Prostate gland (tissue), 2 donors: ENCODE measurements around the gene MRPS25. TPM values are rescaled to one million over a fixed set of nuclear protein-coding genes. Genes with fewer than 3 reads are reported as not detected.

Experiments
- DNase-seq: peaks from one replicate; pipeline ENCODE4 v3.0.0-alpha.2; 2019; ENCODE audit warnings: low spot score
- H3K27ac ChIP-seq, 2 donors: fragments of 200-600 bp; sonication (generic); 2 replicates each; pipeline ENCODE4 v1.5.1; 2017 to 2019
- H3K27me3 ChIP-seq: fragments of 200-600 bp; sonication (generic); replicated peaks from 2 replicates; pipeline ENCODE4 v1.5.1; 2019; ENCODE audit not compliant: insufficient read depth
- H3K36me3 ChIP-seq, 2 donors: fragments of 200-600 bp; sonication (generic); 1 replicate in 1 of 2; 2 replicates in 1 of 2; pipeline versions ENCODE4 v1.5.1 to v1.8.1; 2017 to 2019
- H3K4me1 ChIP-seq: fragments of 200-600 bp; sonication (generic); replicated peaks from 2 replicates; pipeline ENCODE4 v1.5.1; 2019
- H3K4me3 ChIP-seq, 2 donors: fragments of 200-600 bp; sonication (generic); 2 replicates each; pipeline ENCODE4 v1.5.1; 2017 to 2019
- H3K9me3 ChIP-seq: fragments of 200-600 bp; sonication (generic); 2 replicates; pipeline ENCODE4 v1.5.1; 2017
- CTCF ChIP-seq, 4 experiments: fragments of 200-600 bp in 2 of 4; fragments of 450-650 bp in 2 of 4; sonication (generic) in 2 of 4; IDR thresholded peaks; 1 replicate in 3 of 4; 2 replicates in 1 of 4; pipeline ENCODE4 v1.5.1; 2016 to 2019; ENCODE audit warnings: antibody characterized with exemption in 4 of 4, mild to moderate bottlenecking in 2 of 4, moderate library complexity in 2 of 4
- POLR2A ChIP-seq: fragments of 450-650 bp; IDR thresholded peaks from one replicate; pipeline ENCODE4 v1.6.1; 2016; ENCODE audit warnings: antibody characterized with exemption, mild to moderate bottlenecking
- POLR2AphosphoS5 ChIP-seq: sonication (generic); formaldehyde crosslinking; IDR thresholded peaks from one replicate; pipeline ENCODE4 v1.6.1; 2017; ENCODE audit warnings: antibody characterized with exemption
- WGBS: methylation state at CpG from one replicate; pipeline ENCODE4 v1.1.5; 2018; 5-methylcytosine and 5-hydroxymethylcytosine counted together
- intact Hi-C: fragments of 100-400 bp; cut with DNase I; formaldehyde crosslinking; loops from one replicate; pipeline ENCODE4 v1.14.2; 2022
- total RNA-seq, 2 donors: library from RNA; depleted of rRNA; stranded (reverse); fragments of >200 nt; gene quantifications; one replicate each; pipeline ENCODE4 v1.1.0, GENCODE V29; 2016

The MRPS25 gene
- total RNA-seq, 2 donors from 2014 or later: 16.6 to 49.1 TPM

DNA sequence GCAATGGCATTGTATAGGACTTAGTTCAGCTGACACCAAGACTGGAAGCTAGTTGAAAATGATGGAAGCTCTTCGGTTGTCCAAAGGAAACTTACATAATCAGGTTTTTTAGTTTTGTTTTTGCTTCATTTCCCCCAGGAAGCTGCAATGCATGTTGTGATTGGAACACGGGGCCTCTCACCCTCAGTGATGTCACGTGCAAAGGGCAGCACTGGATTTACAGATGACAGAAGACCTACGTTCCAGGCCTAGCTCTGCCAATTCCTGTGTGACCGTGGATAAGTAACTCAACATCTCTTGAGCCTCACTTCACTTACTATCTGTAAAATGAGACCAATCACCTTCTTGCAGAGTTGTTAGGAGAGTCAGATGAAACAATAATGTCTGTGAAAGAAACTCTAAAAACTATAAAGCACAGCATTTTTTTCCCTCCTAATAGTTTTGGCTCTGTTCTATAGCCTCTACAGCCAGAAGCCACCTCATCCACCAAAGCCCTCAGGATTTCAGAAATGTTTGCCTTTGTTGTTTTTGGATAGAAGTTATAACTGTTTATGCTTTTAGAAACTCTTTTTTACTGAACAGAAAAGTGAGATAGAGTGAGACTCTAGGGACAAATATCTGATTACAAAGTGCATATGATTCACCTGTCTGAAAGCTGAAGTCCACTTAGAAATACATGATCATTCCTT, 29.2 kb upstream of the MRPS25 start:
- no peaks in the 10 kb centered on the region for H3K36me3 ChIP-seq
- DNase-seq: no peak
- no peaks in the 10 kb centered on the region for H3K4me1 ChIP-seq
- WGBS: 87% methylated on average over 5 of the region's 5 CpGs
- no peaks in the 10 kb centered on the region for H3K27me3 ChIP-seq
- H3K9me3 ChIP-seq: no peaks in the 10 kb centered on the region
- TF ChIP-seq POLR2AphosphoS5: no peak
- no peak for TF ChIP-seq POLR2A
- TF ChIP-seq CTCF (IDR thresholded peaks at IDR 0.05): no peak
- intact Hi-C loops: no loop called here
- no peak overlapping the region for H3K4me3 ChIP-seq
- H3K27ac ChIP-seq: no peak overlapping the region

DNA sequence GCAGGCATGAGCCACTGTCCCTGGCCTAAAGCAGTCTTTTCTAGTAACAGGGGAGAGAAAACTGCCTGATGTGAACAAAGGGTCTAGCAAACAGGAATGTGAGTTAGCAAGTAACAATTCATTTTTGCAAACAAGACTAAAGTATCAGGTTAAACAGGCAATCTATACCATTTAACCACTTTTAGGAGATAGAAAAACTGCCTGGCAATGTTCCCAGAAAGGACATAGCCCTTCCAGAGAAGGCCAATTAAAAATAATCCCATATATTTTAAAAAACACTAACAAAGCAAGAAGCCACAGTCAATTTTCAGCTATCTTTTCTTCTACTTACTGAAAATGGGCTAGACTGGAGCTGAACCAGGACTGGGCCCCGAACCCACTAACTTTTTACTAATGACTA, 27.6 kb upstream of the MRPS25 start:
- intact Hi-C loops: no loop called here
- TF ChIP-seq CTCF (IDR thresholded peaks at IDR 0.05) (no peak), POLR2AphosphoS5 (no peak), POLR2A (no peak)
- no peak for DNase-seq
- no peaks in the 10 kb centered on the region for H3K4me1 ChIP-seq
- H3K9me3 ChIP-seq: no peaks in the 10 kb centered on the region
- no peak overlapping the region for H3K4me3 ChIP-seq
- no peaks in the 10 kb centered on the region for H3K36me3 ChIP-seq
- 86% methylated on average over 1 of the region's 1 CpG for WGBS
- H3K27me3 ChIP-seq: no peaks in the 10 kb centered on the region
- H3K27ac ChIP-seq: no peak overlapping the region

DNA sequence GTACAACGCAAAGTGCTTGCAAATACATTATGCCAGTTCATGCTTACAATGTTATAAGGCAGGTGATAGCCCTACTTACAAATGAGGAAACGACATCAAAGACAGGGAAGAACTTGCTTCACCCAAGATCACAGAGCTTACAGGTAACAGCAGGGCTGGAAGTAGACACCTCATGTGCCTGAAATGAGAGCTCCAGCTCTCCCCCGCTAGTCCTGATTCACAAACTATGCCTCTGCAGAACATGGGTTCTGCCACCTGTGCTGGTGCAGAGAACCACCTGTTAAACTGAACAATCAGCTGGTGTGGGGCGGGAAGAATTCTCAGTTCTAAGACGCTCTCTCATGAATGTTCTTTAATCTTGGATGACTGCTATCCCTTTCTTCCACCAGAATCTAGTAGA, 26.5 kb upstream of the MRPS25 start:
- no peaks in the 10 kb centered on the region for H3K27me3 ChIP-seq
- H3K9me3 ChIP-seq: no peaks in the 10 kb centered on the region
- H3K4me1 ChIP-seq: no peaks in the 10 kb centered on the region
- no peak overlapping the region for H3K4me3 ChIP-seq
- no peak for DNase-seq
- no peak overlapping the region for H3K27ac ChIP-seq
- WGBS: 85% methylated on average over 5 of the region's 5 CpGs
- intact Hi-C loops: no loop called here
- TF ChIP-seq POLR2AphosphoS5: no peak
- no peak for TF ChIP-seq CTCF (IDR thresholded peaks at IDR 0.05)
- TF ChIP-seq POLR2A: no peak
- no peaks in the 10 kb centered on the region for H3K36me3 ChIP-seq

DNA sequence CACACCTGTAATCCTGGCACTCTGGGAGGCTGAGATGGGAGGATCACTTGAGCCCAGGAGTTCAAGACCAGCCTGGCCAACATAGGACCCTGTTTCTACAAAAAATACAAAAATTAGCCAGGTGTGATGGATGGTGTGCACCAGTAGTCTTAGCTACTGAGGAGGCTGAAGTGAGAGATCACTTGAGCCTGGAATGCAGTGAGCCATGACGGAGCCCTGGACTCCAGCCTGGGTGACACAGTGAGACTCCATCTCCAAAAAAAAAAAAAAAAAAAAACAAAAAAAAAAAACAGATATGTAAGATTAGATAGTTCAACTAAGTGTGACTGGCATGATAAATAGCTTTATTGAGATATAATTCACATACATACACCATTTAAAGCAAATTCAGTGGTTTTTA, 24.1 kb upstream of the MRPS25 start:
- no peaks in the 10 kb centered on the region for H3K4me1 ChIP-seq
- intact Hi-C loops: no loop called here
- DNase-seq: no peak
- no peaks in the 10 kb centered on the region for H3K9me3 ChIP-seq
- no peak overlapping the region for H3K27ac ChIP-seq
- H3K27me3 ChIP-seq: no peaks in the 10 kb centered on the region
- 100% methylated on average over 1 of the region's 1 CpG for WGBS
- H3K36me3 ChIP-seq: peaks cover 0 to 8% of the 10 kb centered on the region in 2 donors
- no peak overlapping the region for H3K4me3 ChIP-seq
- no peak for TF ChIP-seq POLR2A
- no peak for TF ChIP-seq CTCF (IDR thresholded peaks at IDR 0.05)
- TF ChIP-seq POLR2AphosphoS5: no peak

DNA sequence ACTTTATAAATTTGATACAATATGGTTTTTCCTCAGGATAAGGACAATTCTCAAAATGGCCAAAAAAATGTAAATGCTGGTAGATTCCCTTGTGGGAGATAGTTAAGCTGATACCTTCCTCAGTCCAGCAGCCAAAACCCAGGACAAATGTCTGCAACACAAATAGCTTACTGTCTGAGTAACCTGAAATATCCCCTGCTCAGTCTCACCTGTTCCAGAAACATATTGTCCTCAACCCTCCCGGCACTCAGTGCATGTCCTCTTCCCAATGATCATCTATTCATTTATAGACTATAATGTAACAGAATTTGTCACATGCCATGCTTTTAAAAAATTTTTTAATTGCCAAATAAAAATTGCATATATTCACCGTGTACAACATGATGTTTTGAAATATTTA, 21.6 kb upstream of the MRPS25 start:
- H3K36me3 ChIP-seq: peaks cover 10 to 13% of the 10 kb centered on the region in 2 donors
- H3K4me3 ChIP-seq: no peak overlapping the region
- no peak overlapping the region for H3K27ac ChIP-seq
- DNase-seq: no peak
- H3K9me3 ChIP-seq: no peaks in the 10 kb centered on the region
- WGBS: 83% methylated on average over 2 of the region's 2 CpGs
- H3K4me1 ChIP-seq: no peaks in the 10 kb centered on the region
- H3K27me3 ChIP-seq: no peaks in the 10 kb centered on the region
- TF ChIP-seq POLR2AphosphoS5 (no peak), POLR2A (no peak), CTCF (IDR thresholded peaks at IDR 0.05) (no peak)
- intact Hi-C loops: no loop called here
